Spleen (tissue), 11 donors: ENCODE measurements around the gene SORCS2. TPM values are rescaled to one million over a fixed set of nuclear protein-coding genes. Genes with fewer than 3 reads are reported as not detected.

Source experiments
- DNase-seq: peaks from one replicate; pipeline ENCODE4 v3.0.0-alpha.2; 2020
- H3K27ac ChIP-seq, 8 donors: fragments of 200-600 bp; sonication (generic) in 7 of 8; 1 replicate in 4 of 8; 2 replicates in 4 of 8; pipeline versions ENCODE4 v1.5.0 to v1.8.0; 2016 to 2021; ENCODE audit warnings: inconsistent platforms in 4 of 8, mild to moderate bottlenecking in 4 of 8, moderate library complexity in 1 of 8
- H3K27me3 ChIP-seq, 7 donors: fragments of 200-600 bp; sonication (generic) in 6 of 7; replicated peaks in 1 of 7; 1 replicate in 4 of 7; 2 replicates in 3 of 7; pipeline versions ENCODE4 v1.5.0 to v1.8.0; 2016 to 2021; ENCODE audit warnings: inconsistent platforms in 3 of 7, mild to moderate bottlenecking in 1 of 7
- H3K36me3 ChIP-seq, 6 donors: fragments of 200-600 bp; sonication (generic) in 5 of 6; 1 replicate in 4 of 6; 2 replicates in 2 of 6; pipeline versions ENCODE4 v1.5.0 to v1.8.0; 2016 to 2021; ENCODE audit warnings: inconsistent platforms in 2 of 6
- H3K4me1 ChIP-seq, 6 donors: fragments of 200-600 bp; sonication (generic) in 5 of 6; 1 replicate in 3 of 6; 2 replicates in 3 of 6; pipeline versions ENCODE4 v1.5.0 to v1.8.0; 2016 to 2021; ENCODE audit warnings: inconsistent platforms in 3 of 6
- H3K4me3 ChIP-seq, 8 donors: fragments of 200-600 bp; sonication (generic) in 7 of 8; 1 replicate in 4 of 8; 2 replicates in 4 of 8; pipeline versions ENCODE4 v1.5.0 to v1.8.0; 2016 to 2021; ENCODE audit warnings: inconsistent platforms in 4 of 8, mild to moderate bottlenecking in 4 of 8, moderate library complexity in 2 of 8
- H3K9me3 ChIP-seq, 8 donors: fragments of 200-600 bp; sonication (generic) in 7 of 8; 1 replicate in 4 of 8; 2 replicates in 4 of 8; pipeline versions ENCODE4 v1.5.0 to v1.8.0; 2016 to 2021; ENCODE audit warnings: inconsistent platforms in 4 of 8
- POLR2A ChIP-seq, 3 donors: fragments of 450-650 bp; IDR thresholded peaks; one replicate each; pipeline ENCODE4 v1.5.1; 2017; ENCODE audit warnings: antibody characterized with exemption in 3 of 3, mild to moderate bottlenecking in 1 of 3
- POLR2AphosphoS5 ChIP-seq, 3 donors: sonication (generic); formaldehyde crosslinking; IDR thresholded peaks; one replicate each; pipeline ENCODE4 v1.5.1; 2017; ENCODE audit warnings: antibody characterized with exemption in 3 of 3
- WGBS, 5 donors: extraction: QIAGEN DNeasy Blood & Tissue Kit in 3 of 5; methylation state at CpG; one replicate each; pipeline versions ENCODE4 v1.1.5 to v1.1.7; 2013 to 2018; 5-methylcytosine and 5-hydroxymethylcytosine counted together
- intact Hi-C: fragments of 100-400 bp; cut with DNase I; formaldehyde crosslinking; loops from one replicate; pipeline ENCODE4 v1.15.0; 2023; ENCODE audit warnings: low total_unique reads
- polyA plus RNA-seq, 3 donors: library from polyadenylated mRNA; stranded (reverse); fragments of 200-250 nt; gene quantifications; one replicate each; pipeline ENCODE4 v1.2.1, GENCODE V29; 2013
- total RNA-seq, 7 donors: library from RNA; depleted of rRNA in 3 of 7; stranded (reverse); fragments of >200 nt in 3 of 7; fragmentation: NEBNext Ultra II Directional in 4 of 7; extraction: Animal tissue kit (Norgen Biotek cat#: 25700) in 4 of 7; gene quantifications; one replicate each; pipeline versions ENCODE4 v1.1.0 to v1.2.1, GENCODE V29; 2016 to 2021
- TF ChIP-seq, protein P1 (sequence below), 11 experiments: fragments of 200-600 bp in 7 of 11; fragments of 450-650 bp in 4 of 11; sonication (generic) in 4 of 11; IDR thresholded peaks in 8 of 11; conservative IDR thresholded peaks in 3 of 11; 1 replicate in 7 of 11; 2 replicates in 4 of 11; pipeline versions ENCODE4 v1.4.0 to v1.8.0; 2016 to 2021; ENCODE audit warnings: antibody characterized with exemption in 11 of 11, inconsistent platforms in 4 of 11, mild to moderate bottlenecking in 1 of 11
- donor health status: healthy with polysubstance abuse.
- donor health status: DM: no; HTN: no; CAD: no; lungs with moderate emphysema.
- donor health status: DM: no; HTN: no; CAD: no.
- donor health status: Bipolar disorder and iron deficiency.
- donor health status: healthy.
- donor health status: DM: no; HTN: no; CAD: no.
- donor health status: DM: yes; HTN: yes; CAD: no.

SORCS2 gene
- total and polyA plus RNA-seq, 10 donors = 0.33 to 1.6 (median 0.60) TPM

DNA sequence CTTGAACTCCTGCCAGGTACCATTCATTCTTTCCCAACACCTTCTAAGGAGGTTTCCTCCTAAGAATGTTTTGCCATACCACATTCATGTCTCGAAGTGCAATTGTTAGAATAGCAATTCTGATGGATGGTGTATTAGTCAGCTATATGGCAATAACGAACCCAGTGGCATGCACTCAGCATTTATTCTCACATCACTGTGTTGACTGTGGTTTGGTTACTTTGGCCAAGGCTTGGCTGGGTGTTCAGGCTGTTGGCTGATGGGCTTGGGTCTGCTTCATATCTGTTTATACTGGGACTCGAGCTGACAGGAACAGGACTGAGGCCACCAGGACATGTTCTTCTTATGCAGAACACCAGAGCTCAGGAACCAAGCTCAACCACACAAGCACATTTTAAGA, 210.7 kb downstream of the SORCS2 start:
- Histone ChIP-seq H3K4me1 (no peaks in the 10 kb centered on the region), H3K27me3 (peaks cover 0 to 22% (median 0%) of the 10 kb centered on the region in 7 donors), H3K27ac (no peak overlapping the region), H3K4me3 (no peak overlapping the region), H3K9me3 (peaks cover 0 to 22% (median 15%) of the 10 kb centered on the region in 8 donors), H3K36me3 (no peaks in the 10 kb centered on the region)
- intact Hi-C loops = no loop called here
- peak; percentile 29 for DNase-seq
- WGBS, 5 donors = 56 to 75% (median 66%) methylated on average over 3 of the region's 3 CpGs
- TF ChIP-seq POLR2AphosphoS5 (IDR thresholded peaks at IDR 0.05) = no peak
- TF ChIP-seq, protein P1, sequence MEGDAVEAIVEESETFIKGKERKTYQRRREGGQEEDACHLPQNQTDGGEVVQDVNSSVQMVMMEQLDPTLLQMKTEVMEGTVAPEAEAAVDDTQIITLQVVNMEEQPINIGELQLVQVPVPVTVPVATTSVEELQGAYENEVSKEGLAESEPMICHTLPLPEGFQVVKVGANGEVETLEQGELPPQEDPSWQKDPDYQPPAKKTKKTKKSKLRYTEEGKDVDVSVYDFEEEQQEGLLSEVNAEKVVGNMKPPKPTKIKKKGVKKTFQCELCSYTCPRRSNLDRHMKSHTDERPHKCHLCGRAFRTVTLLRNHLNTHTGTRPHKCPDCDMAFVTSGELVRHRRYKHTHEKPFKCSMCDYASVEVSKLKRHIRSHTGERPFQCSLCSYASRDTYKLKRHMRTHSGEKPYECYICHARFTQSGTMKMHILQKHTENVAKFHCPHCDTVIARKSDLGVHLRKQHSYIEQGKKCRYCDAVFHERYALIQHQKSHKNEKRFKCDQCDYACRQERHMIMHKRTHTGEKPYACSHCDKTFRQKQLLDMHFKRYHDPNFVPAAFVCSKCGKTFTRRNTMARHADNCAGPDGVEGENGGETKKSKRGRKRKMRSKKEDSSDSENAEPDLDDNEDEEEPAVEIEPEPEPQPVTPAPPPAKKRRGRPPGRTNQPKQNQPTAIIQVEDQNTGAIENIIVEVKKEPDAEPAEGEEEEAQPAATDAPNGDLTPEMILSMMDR (IDR thresholded peaks at IDR 0.05 in 8 of 11, conservative IDR thresholded peaks at IDR 0.05 in 3 of 11) = no peak
- TF ChIP-seq POLR2A (IDR thresholded peaks at IDR 0.05) = no peak

DNA sequence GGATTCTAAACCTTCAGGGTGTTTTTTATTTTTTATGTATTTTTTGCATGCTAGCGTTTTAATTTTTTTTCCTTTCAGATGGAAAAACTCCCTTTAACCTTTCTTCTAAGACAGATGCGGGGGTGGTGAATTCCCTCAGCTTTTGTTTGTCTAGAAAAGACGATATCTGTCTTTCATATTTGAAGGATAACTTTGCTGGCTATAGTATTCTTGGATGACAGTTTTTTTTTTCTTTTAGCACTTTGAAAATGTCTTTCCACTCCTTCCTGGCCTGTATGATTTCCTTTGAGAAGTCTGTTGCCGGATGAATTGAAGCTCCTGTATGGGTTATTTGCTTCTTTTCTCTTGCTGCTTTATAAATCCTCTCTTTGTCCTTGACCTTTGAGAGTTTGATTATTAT, 215.8 kb downstream of the SORCS2 start:
- no peaks in the 10 kb centered on the region for H3K36me3 ChIP-seq
- 75 to 91% (median 82%) methylated on average over 4 of the region's 4 CpGs for WGBS, 5 donors
- H3K4me1 ChIP-seq = no peaks in the 10 kb centered on the region
- peaks cover 0 to 43% (median 35%) of the 10 kb centered on the region in 8 donors for H3K9me3 ChIP-seq
- no peak overlapping the region for H3K4me3 ChIP-seq
- TF ChIP-seq, protein P1 (IDR thresholded peaks at IDR 0.05 in 8 of 11, conservative IDR thresholded peaks at IDR 0.05 in 3 of 11) = no peak
- no peak for TF ChIP-seq POLR2A (IDR thresholded peaks at IDR 0.05)
- TF ChIP-seq POLR2AphosphoS5 (IDR thresholded peaks at IDR 0.05) = no peak
- DNase-seq = no peak
- no peak overlapping the region for H3K27ac ChIP-seq
- intact Hi-C loops = no loop called here
- peaks cover 0 to 18% (median 0%) of the 10 kb centered on the region in 7 donors for H3K27me3 ChIP-seq

DNA sequence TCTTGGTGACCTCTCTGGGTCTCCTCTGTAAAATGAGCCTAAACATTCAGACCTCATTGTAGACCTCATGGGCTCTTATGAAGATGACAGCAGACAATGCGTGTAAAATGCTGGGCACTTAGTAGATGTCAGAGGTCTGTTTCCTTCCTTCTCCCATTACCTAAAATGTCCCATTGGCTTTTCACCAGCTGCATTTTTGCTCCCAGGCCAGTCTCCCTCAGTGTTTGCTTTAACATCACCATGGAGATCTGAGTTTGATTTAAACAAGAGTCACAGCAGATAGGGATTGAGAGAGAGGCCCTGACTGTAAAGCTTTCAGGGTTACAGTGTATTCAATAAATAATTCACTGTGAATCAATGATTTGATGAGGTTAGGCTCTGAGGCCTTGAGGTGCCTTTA, 218.1 kb downstream of the SORCS2 start:
- Histone ChIP-seq H3K4me3 (no peak overlapping the region), H3K9me3 (peaks cover 0 to 36% (median 33%) of the 10 kb centered on the region in 8 donors), H3K27me3 (peaks cover 0 to 39% (median 0%) of the 10 kb centered on the region in 7 donors), H3K36me3 (no peaks in the 10 kb centered on the region), H3K27ac (no peak overlapping the region), H3K4me1 (no peaks in the 10 kb centered on the region)
- TF ChIP-seq, protein P1 (IDR thresholded peaks at IDR 0.05 in 8 of 11, conservative IDR thresholded peaks at IDR 0.05 in 3 of 11) = no peak
- TF ChIP-seq POLR2A (IDR thresholded peaks at IDR 0.05) (no peak), POLR2AphosphoS5 (IDR thresholded peaks at IDR 0.05) (no peak)
- no peak for DNase-seq
- intact Hi-C loops = no loop called here
- 59 to 80% (median 65%) methylated on average over 1 of the region's 1 CpG for WGBS, 5 donors

DNA sequence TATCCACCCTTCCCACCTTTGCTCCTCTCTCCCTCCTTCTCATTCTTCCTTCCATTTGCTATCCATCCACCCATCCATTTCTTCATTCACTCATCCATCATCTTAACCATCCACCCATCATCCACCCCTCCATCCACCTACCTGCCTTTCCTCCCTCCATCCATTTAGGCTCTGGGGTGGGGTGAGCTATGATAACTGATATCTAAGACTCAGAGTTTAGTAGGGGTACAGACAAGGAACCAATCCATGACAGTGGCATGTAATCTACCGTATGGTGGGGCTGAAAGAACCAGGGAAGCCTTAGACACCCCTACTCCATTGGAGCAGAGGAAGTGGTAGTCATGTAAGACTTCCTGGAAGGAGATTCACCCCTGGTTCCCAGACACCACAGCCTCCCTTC, 219.2 kb downstream of the SORCS2 start:
- no peaks in the 10 kb centered on the region for H3K4me1 ChIP-seq
- no peak overlapping the region for H3K27ac ChIP-seq
- no peak overlapping the region for H3K4me3 ChIP-seq
- no peaks in the 10 kb centered on the region for H3K36me3 ChIP-seq
- intact Hi-C loops = no loop called here
- TF ChIP-seq POLR2AphosphoS5 (IDR thresholded peaks at IDR 0.05) (no peak), POLR2A (IDR thresholded peaks at IDR 0.05) (no peak)
- TF ChIP-seq, protein P1 (IDR thresholded peaks at IDR 0.05 in 8 of 11, conservative IDR thresholded peaks at IDR 0.05 in 3 of 11) = no peak
- peaks cover 0 to 47% (median 0%) of the 10 kb centered on the region in 7 donors for H3K27me3 ChIP-seq
- H3K9me3 ChIP-seq = peaks cover 0 to 36% (median 33%) of the 10 kb centered on the region in 8 donors
- no peak for DNase-seq
- 38 to 81% (median 68%) methylated on average over 1 of the region's 1 CpG for WGBS, 5 donors
